Kidney epithelial cell (primary cell): ENCODE results near the gene RAB37. TPM values are rescaled to one million over a fixed set of nuclear protein-coding genes. Genes with fewer than 3 reads are reported as not detected.

ENCODE experiments used
- DNase-seq: peaks from one replicate; pipeline ENCODE4 v3.0.0-alpha.2; 2010; ENCODE audit warnings: low read depth
- H3K27me3 ChIP-seq: 2 replicates; pipeline ENCODE4 v1.6.0; 2011; ENCODE audit warnings: low read length; ENCODE audit not compliant: control insufficient read depth, insufficient read depth
- H3K36me3 ChIP-seq: 2 replicates; pipeline ENCODE4 v1.5.1; 2011; ENCODE audit warnings: low read length; ENCODE audit not compliant: control insufficient read depth, insufficient read depth
- H3K4me3 ChIP-seq: 2 replicates; pipeline ENCODE4 v1.5.1; 2011; ENCODE audit warnings: low read depth, mild to moderate bottlenecking, control low read depth, low read length
- total RNA-seq: library from RNA; depleted of rRNA; stranded (reverse); fragments of >200 nt; gene quantifications from 2 replicates; pipeline ENCODE4 v1.2.3, GENCODE V29; 2015
- TF ChIP-seq, protein P1 (sequence below): IDR thresholded peaks from 2 replicates; pipeline ENCODE4 v1.5.1; 2011; ENCODE audit warnings: mild to moderate bottlenecking, moderate library complexity, low read length, control low read depth, inconsistent platforms; ENCODE audit not compliant: insufficient read depth, poor library complexity, severe bottlenecking

The RAB37 gene
- total RNA-seq, 1 donor from 2014 or later, result not detected

DNA sequence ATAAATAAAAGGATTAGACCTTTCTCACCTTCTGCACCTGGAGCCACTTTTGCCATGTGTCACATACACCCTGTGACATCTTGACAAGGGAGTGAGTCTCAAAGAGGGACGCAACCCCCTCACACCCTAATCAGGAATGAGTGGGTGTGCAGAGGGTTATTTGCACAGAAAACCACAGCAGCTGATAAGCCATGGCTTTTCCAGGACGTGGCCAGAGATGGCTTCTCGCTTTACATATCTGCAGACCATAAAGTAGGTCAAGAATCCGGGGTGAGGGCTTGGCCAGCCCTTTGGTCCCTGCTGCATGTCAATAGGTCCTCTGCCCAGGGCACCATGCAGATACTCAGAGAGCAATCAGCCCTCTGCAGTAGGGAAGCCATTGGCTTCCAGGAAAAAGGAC lies 21.9 kb upstream of the RAB37 start:
- Histone ChIP-seq H3K27me3 (peaks cover 2% of the 10 kb centered on the region), H3K4me3 (no peak overlapping the region), H3K36me3 (no peaks in the 10 kb centered on the region)
- DNase-seq, result no peak
- TF ChIP-seq, protein P1, sequence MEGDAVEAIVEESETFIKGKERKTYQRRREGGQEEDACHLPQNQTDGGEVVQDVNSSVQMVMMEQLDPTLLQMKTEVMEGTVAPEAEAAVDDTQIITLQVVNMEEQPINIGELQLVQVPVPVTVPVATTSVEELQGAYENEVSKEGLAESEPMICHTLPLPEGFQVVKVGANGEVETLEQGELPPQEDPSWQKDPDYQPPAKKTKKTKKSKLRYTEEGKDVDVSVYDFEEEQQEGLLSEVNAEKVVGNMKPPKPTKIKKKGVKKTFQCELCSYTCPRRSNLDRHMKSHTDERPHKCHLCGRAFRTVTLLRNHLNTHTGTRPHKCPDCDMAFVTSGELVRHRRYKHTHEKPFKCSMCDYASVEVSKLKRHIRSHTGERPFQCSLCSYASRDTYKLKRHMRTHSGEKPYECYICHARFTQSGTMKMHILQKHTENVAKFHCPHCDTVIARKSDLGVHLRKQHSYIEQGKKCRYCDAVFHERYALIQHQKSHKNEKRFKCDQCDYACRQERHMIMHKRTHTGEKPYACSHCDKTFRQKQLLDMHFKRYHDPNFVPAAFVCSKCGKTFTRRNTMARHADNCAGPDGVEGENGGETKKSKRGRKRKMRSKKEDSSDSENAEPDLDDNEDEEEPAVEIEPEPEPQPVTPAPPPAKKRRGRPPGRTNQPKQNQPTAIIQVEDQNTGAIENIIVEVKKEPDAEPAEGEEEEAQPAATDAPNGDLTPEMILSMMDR, result no peak

DNA sequence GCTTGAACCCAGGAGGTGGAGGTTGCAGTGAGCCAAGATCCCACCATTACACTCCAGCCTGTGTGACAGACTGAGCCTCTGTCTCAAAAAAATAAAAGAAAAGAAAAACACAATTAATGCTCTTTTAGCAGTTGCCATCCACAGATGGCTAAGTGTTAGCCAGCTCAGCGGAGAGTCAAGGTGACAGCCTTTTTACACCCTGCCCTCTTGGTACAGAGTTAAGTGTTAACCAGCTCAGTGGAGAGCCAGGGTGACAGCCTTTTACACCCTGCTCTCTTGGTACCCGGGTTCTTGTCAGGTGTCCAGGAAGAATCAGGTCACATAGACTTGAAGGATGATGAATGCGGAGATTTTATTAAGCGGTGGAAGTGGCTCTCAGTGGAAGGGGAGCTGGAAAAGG lies 16.6 kb upstream of the RAB37 start:
- Histone ChIP-seq H3K27me3 (peaks cover 2% of the 10 kb centered on the region), H3K4me3 (no peak overlapping the region)

DNA sequence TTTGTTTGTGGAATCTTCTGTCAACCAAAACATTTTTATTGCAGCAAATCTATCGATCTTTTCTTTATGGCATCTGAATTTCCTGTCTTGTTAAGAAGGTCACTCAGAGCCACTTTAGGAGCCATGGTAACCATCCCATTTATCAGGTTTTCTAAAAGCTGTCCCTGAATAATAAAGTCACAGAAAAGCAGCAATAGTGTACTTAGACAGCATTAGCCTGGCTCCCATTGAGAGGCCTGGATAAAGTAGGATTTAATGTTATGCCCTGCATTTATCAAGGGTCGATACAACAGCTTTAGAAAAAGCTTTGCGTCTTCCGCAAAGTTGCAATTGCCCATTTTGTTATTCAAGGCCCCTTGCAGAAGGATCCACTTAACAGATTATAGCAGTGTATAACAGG lies 14.3 kb upstream of the RAB37 start:
- H3K27me3 ChIP-seq, result no peaks in the 10 kb centered on the region
- no peak overlapping the region for H3K4me3 ChIP-seq
- no peak for DNase-seq
- TF ChIP-seq, protein P1, result no peak
- H3K36me3 ChIP-seq, result no peaks in the 10 kb centered on the region

More for the DNA sequence above, 16.6 kb upstream of the RAB37 start:
- TF ChIP-seq, protein P1, result no peak
- H3K36me3 ChIP-seq, result no peaks in the 10 kb centered on the region
- DNase-seq, result no peak

DNA sequence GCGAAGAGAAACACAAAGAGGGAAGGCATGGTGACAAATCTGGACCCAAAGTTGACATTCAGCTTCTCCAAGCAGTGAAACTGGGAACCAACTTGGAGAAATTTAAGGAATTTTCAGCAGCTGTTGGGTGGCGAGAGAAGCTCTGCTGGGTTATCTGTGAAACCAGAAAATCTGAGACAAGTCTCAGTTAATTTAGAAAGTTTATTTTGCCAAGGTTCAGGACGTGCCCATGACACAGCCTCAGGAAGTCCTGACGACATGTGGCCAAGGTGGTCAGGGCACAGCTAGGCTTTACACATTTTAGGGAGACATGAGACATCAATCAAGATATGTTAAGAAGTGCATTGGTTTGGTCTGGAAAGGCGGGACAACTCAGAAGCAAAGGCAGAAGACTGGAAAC lies 13.2 kb upstream of the RAB37 start:
- no peak overlapping the region for H3K4me3 ChIP-seq
- DNase-seq, result no peak
- TF ChIP-seq, protein P1, result no peak
- no peaks in the 10 kb centered on the region for H3K27me3 ChIP-seq
- H3K36me3 ChIP-seq, result no peaks in the 10 kb centered on the region

DNA sequence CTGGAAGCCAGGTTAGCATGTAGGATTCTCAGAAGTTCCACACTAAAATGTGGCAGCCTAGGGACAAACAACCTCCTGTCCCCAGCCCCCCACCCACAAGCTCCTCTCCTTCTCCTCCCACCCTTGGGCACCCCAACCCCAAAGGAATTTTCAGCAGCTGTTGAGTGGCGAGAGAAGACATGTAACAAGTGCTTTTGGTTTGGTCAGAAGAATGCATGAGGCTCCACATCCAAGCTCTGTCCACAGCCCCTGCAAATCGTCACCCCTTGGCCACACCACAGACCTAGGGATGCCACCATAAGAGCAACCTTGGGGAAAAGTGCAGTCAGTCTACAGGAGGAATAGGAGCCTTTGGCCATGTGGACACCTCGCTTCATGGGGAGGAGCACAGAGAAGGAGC lies 11.9 kb upstream of the RAB37 start:
- TF ChIP-seq, protein P1, result no peak
- no peak overlapping the region for H3K4me3 ChIP-seq
- no peaks in the 10 kb centered on the region for H3K27me3 ChIP-seq
- no peaks in the 10 kb centered on the region for H3K36me3 ChIP-seq
- DNase-seq, result no peak

DNA sequence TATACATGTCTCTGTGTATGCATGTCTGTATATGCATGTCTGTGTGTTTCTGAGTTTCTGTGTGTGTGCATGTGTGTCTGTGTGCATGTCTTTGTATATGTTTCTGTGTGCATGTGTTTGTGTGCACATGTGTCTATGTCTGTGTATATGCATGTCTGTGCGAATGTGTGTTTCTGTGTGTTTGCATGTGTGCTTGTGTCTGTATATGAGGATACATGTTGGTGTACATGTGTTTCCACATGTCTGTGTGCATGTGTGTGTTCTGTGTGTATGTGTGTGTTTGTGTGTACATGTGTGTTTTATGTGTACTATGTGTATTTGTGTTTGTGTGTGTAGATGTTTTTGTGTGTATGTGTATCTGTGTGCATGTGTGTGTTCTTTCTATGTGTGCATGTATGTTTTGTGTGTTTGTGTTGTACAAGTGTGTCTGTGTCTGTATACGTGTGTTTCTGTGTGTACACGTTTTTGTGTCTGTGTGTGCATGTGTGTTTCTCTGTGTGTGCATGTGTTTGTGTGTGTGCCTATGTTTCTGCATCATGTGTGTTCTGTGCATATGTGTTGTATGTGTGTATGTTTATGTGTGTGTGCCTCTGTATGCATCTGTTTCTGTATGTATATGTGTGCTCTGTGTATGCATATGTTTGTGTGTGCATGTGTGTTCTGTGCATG lies 8.9 kb upstream of the RAB37 start:
- H3K27me3 ChIP-seq, result no peaks in the 10 kb centered on the region
- H3K36me3 ChIP-seq, result no peaks in the 10 kb centered on the region
- DNase-seq, result no peak
- H3K4me3 ChIP-seq, result no peak overlapping the region
- TF ChIP-seq, protein P1, result no peak
